Loucy (cell line): ENCODE measurements around the gene ACTA1.

ENCODE experiments used
- H2AFZ ChIP-seq: fragments of 200-600 bp; sonication (generic); 2 replicates; pipeline ENCODE4 v1.6.0; 2016; ENCODE audit warnings: antibody characterized with exemption, mild to moderate bottlenecking, low read length, moderate library complexity
- H3F3A ChIP-seq: fragments of 200-600 bp; 2 replicates; pipeline ENCODE4 v1.6.0; 2016; ENCODE audit warnings: antibody characterized with exemption, low read depth, mild to moderate bottlenecking
- H3K27me3 ChIP-seq: fragments of 200-600 bp; sonication (generic); 2 replicates; pipeline ENCODE4 v1.6.1; 2014; ENCODE audit warnings: low read length, mild to moderate bottlenecking; ENCODE audit not compliant: insufficient read depth, poor library complexity, severe bottlenecking
- H3K36me3 ChIP-seq: fragments of 200-600 bp; sonication (generic); 2 replicates; pipeline ENCODE4 v1.6.1; 2016; ENCODE audit warnings: low read length; ENCODE audit not compliant: insufficient read depth
- H3K4me1 ChIP-seq: fragments of 200-600 bp; sonication (generic); 2 replicates; pipeline ENCODE4 v1.5.1; 2014; ENCODE audit warnings: low read length, mild to moderate bottlenecking; ENCODE audit not compliant: insufficient read depth, poor library complexity, severe bottlenecking
- H3K4me2 ChIP-seq: fragments of 200-600 bp; sonication (generic); 2 replicates; pipeline ENCODE4 v1.6.0; 2014; ENCODE audit warnings: antibody characterized with exemption, low read length, low read depth, mild to moderate bottlenecking; ENCODE audit not compliant: poor library complexity, severe bottlenecking
- H3K4me3 ChIP-seq: fragments of 200-600 bp; sonication (generic); 2 replicates; pipeline ENCODE4 v1.5.1; 2014; ENCODE audit warnings: low read length, mild to moderate bottlenecking, mixed read lengths; ENCODE audit not compliant: poor library complexity, severe bottlenecking
- H3K79me2 ChIP-seq: fragments of 200-600 bp; sonication (generic); 2 replicates; pipeline ENCODE4 v1.6.1; 2014; ENCODE audit warnings: low read length; ENCODE audit not compliant: insufficient read depth
- H3K9ac ChIP-seq: fragments of 200-600 bp; sonication (generic); 2 replicates; pipeline ENCODE4 v1.6.0; 2014; ENCODE audit warnings: mild to moderate bottlenecking, low read depth, low read length, moderate library complexity; ENCODE audit not compliant: poor library complexity, severe bottlenecking
- H3K9me2 ChIP-seq: fragments of 200-600 bp; sonication (generic); replicated peaks from 2 replicates; pipeline ENCODE4 v1.6.1; 2016; ENCODE audit warnings: low read depth, low read length, mixed read lengths
- H3K9me3 ChIP-seq: fragments of 200-600 bp; sonication (generic); 2 replicates; pipeline ENCODE4 v1.6.1; 2014; ENCODE audit warnings: mild to moderate bottlenecking, antibody characterized with exemption, low read length, low read depth; ENCODE audit not compliant: insufficient read depth
- H4K20me1 ChIP-seq: fragments of 200-600 bp; sonication (generic); 2 replicates; pipeline ENCODE4 v1.6.0; 2014; ENCODE audit warnings: antibody characterized with exemption, low read length, mild to moderate bottlenecking; ENCODE audit not compliant: insufficient read depth, poor library complexity, severe bottlenecking
- CTCF ChIP-seq: fragments of 200-600 bp; sonication (generic); conservative IDR thresholded peaks from 2 replicates; pipeline ENCODE4 v1.5.1; 2014; ENCODE audit warnings: mild to moderate bottlenecking, antibody characterized with exemption, low read length
- EZH2phosphoT487 ChIP-seq: fragments of 200-600 bp; IDR thresholded peaks from 2 replicates; pipeline ENCODE4 v1.6.1; 2018; ENCODE audit warnings: antibody characterized with exemption, mild to moderate bottlenecking, moderate library complexity, borderline replicate concordance

The ACTA1 gene

GRCh38 chr1:229464672-229465071, 30.8 kb upstream of the ACTA1 start:
- Histone ChIP-seq H3F3A (no peaks in the 10 kb centered on the region), H3K9me2 (no peaks in the 10 kb centered on the region), H4K20me1 (no peaks in the 10 kb centered on the region), H3K36me3 (peaks cover 94% of the 10 kb centered on the region), H3K27me3 (no peaks in the 10 kb centered on the region), H3K4me1 (no peaks in the 10 kb centered on the region), H3K79me2 (no peaks in the 10 kb centered on the region), H3K9me3 (no peaks in the 10 kb centered on the region), H3K4me2 (no peak overlapping the region), H2AFZ (no peak overlapping the region), H3K4me3 (no peak overlapping the region), H3K9ac (no peak overlapping the region)
- TF ChIP-seq EZH2phosphoT487: no peak
- no peak for TF ChIP-seq CTCF

- Histone ChIP-seq H3F3A (no peaks in the 10 kb centered on the region), H3K27me3 (no peaks in the 10 kb centered on the region), H4K20me1 (no peaks in the 10 kb centered on the region), H3K4me1 (no peaks in the 10 kb centered on the region), H3K79me2 (no peaks in the 10 kb centered on the region), H3K36me3 (peaks cover 88% of the 10 kb centered on the region), H3K9ac (no peak overlapping the region), H3K9me3 (no peaks in the 10 kb centered on the region), H3K9me2 (no peaks in the 10 kb centered on the region), H3K4me2 (no peak overlapping the region), H3K4me3 (no peak overlapping the region), H2AFZ (no peak overlapping the region)
- TF ChIP-seq CTCF (no peak), EZH2phosphoT487 (no peak)
Measured at GRCh38 chr1:229461032-229461668, 27.3 kb upstream of the ACTA1 start.

- Histone ChIP-seq H3K27me3 (no peaks in the 10 kb centered on the region), H3K36me3 (peaks cover 75% of the 10 kb centered on the region; the same call in 1 of the 2 replicates), H3K4me1 (no peaks in the 10 kb centered on the region), H3F3A (no peaks in the 10 kb centered on the region; the same call in 1 of the 2 replicates), H3K79me2 (no peaks in the 10 kb centered on the region), H3K4me3 (no peak overlapping the region), H3K4me2 (no peak overlapping the region), H3K9me2 (no peaks in the 10 kb centered on the region), H3K9me3 (no peaks in the 10 kb centered on the region), H2AFZ (no peak overlapping the region), H3K9ac (no peak overlapping the region), H4K20me1 (no peaks in the 10 kb centered on the region)
- no peak for TF ChIP-seq EZH2phosphoT487
- no peak for TF ChIP-seq CTCF
Measured at GRCh38 chr1:229459815-229460214, 25.9 kb upstream of the ACTA1 start.
